ENCODE data around the gene ZCCHC17.

Gene ZCCHC17

DNA sequence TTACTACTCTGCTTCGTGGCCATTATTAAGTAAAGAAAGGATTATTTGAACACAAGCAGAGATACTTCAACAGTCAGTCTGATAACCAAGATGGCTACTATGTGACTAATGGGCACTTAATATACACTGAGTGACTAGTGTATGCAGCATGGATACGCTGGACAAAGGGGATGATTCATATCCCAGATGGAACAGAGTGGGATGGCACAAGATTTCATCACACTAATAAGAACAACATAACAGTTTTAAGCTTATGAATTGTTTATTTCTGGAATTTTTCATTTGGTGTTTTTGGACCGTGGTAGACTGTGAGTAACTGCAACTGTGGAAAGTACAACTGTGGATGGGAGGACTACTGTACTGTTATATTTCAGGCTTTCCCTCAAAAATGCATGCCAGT is 9.4 kb downstream of the ZCCHC17 start:
- no peak for DNase-seq

GRCh38 chr1:31308036-31308435 is 11.2 kb downstream of the ZCCHC17 start:
- no peak for DNase-seq

- DNase-seq, result no peak
These were observed 13.4 kb downstream of the ZCCHC17 start for GRCh38 chr1:31310198-31310597.

DNA sequence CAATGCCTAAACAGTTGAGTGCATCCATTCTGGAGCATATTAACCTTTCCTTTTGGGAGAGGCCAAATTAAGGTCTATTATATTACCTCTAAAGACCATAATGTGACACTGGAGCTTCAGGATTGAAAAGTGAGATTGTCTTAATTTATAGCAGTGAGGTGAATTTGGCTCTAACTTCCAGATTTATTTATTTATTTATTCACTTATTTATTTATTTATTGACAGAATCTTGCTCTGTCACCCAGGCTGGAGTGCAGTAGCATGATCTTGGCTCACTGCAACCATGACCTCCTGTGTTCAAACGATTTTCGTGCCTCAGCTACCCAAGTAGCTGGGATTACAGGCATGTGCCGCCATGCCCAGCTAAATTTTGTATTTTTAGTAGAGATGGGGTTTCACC is 19.1 kb downstream of the ZCCHC17 start:
- peak in 1 of 3 experiments; percentile 40 for DNase-seq

GRCh38 chr1:31318146-31318545 is 21.3 kb downstream of the ZCCHC17 start:
- no peak for DNase-seq

GRCh38 chr1:31324093-31324492 is 27.3 kb downstream of the ZCCHC17 start:
- DNase-seq, result no peak

DNA sequence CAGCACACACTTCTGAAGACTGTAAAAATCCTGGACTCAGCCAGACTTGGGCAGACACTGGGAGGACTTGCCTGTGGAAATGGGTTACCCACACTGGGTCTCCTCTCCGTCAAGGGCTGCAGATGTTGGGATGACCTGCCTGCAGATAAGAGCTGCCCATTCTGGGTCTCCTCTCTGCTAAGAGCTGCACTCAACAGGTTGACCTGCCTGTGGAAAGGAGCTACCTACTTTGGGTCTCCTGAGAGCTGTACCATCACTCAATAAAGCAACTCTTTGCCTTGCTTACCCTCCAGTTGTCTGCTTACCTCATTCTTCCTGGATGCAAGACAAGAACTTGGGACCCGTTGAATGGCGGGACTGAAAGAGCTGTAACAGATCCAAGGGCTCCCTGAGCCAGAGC is 28.2 kb downstream of the ZCCHC17 start:
- no peak for DNase-seq

DNA sequence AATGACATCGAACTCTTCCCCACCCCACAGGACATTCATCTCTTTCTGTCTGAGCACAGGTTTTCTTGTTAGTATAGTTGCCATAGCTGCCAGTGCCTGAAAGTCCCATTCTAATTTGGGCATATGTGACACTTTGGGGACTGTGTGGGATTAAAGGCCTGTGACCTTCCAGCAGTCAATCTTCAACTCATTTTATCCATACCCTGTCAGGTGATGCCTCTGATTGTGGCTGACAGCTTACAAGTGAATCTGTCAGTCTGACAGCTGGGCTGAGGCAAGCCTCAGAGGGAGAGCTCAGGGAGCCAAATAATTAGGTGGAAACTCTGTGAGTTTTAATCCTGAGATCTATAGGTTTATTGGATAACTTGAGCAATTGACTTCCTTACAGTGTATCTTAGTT is 29.6 kb downstream of the ZCCHC17 start:
- peak in 1 of 3 experiments; percentile 5 for DNase-seq

GRCh38 chr1:31327381-31327780 is 30.5 kb downstream of the ZCCHC17 start:
- no peak for DNase-seq

- DNase-seq, result peak; percentile 8 to 75 (median 31)
These were observed 38.2 kb downstream of the ZCCHC17 start for GRCh38 chr1:31335007-31335406.

DNA sequence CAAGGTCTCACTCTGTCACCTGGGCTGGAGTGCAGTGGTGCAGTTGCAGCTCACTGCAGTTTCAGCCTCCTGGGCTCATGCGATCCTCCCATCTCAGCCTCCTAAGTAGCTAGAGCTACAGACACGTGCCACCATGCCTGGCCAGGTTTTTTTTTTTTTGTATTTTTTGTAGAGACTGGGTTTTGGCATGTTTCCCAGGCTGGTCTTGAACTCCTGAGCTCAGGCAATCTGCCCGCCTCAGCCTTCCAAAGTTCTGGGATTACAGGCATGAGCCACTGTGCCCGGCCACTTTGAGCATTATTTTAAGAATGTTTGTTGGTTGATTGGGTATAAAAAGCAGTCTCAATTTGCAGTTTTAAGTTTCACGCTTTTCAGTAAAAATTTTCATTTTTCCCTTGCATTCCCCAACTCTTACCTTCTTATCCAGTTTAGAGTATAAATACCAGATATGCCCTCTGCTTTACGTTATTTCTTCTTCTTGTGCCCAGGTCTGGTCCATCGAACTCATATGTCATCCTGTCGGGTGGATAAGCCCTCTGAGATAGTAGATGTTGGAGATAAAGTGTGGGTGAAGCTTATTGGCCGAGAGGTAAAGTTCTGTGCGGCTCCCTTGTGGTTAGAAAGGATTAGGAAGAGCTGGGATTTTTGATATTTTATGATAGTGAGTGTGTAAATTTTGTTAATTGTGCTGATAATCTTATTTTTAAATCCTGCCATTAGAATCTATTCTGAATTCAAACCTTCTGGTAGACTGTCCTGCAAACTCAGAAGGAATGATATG is 40.0 kb downstream of the ZCCHC17 start:
- DNase-seq, result no peak

DNA sequence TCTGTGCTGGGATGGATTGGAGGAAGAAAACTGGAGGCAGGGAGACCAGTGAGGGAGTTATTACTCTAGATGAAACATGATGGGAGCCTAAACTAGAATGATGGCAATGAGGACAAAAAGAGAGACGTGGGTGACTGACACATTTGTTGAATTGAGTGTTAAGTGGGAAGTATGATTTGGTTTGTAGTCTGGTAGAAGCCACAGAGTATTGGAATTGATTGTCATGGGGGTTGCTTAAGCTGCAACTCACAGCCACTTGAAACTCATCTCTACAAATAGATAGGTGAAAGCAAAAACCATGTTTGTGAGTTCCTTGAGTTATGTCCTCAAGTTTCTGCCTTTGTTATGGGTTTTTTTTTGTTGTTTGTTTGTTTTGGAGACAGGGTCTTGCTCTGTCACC is 47.7 kb downstream of the ZCCHC17 start:
- DNase-seq, result no peak

- DNase-seq, result no peak
These were observed 48.8 kb downstream of the ZCCHC17 start for GRCh38 chr1:31345635-31346034.

- no peak for DNase-seq
These were observed 50.0 kb downstream of the ZCCHC17 start for GRCh38 chr1:31346785-31347184.

GRCh38 chr1:31348449-31348848 is 51.6 kb downstream of the ZCCHC17 start:
- DNase-seq, result no peak

- no peak for DNase-seq
These were observed 57.5 kb downstream of the ZCCHC17 start for GRCh38 chr1:31354283-31354682.

GRCh38 chr1:31356427-31356826 is 59.6 kb downstream of the ZCCHC17 start:
- no peak for DNase-seq

GRCh38 chr1:31361607-31362006 is 64.8 kb downstream of the ZCCHC17 start:
- no peak for DNase-seq

- no peak for DNase-seq
These were observed 65.2 kb downstream of the ZCCHC17 start for GRCh38 chr1:31362032-31362431.

GRCh38 chr1:31364561-31365250 is 67.9 kb downstream of the ZCCHC17 start:
- DNase-seq, result no peak

DNA sequence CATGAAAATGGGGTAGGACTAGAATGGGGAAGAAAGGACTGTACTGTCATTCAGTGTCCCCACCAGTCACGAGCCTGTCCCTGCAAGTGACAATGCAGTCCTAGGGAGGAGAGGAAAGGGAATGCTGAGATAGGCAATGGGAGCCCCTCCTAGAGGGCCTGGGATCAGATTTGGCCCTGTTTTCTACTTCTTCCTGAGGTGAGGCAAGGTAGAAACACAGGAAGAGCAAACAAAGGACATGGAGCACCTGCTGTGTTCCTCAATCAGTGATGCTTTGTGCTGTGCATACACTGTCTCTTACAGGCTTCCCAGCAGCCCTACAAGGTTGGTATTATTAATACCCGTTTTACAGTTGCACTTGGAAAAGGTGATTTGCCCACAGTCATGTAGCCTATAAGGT is 70.0 kb downstream of the ZCCHC17 start:
- peak in 2 of 3 experiments; percentile 19 to 65 for DNase-seq

DNA sequence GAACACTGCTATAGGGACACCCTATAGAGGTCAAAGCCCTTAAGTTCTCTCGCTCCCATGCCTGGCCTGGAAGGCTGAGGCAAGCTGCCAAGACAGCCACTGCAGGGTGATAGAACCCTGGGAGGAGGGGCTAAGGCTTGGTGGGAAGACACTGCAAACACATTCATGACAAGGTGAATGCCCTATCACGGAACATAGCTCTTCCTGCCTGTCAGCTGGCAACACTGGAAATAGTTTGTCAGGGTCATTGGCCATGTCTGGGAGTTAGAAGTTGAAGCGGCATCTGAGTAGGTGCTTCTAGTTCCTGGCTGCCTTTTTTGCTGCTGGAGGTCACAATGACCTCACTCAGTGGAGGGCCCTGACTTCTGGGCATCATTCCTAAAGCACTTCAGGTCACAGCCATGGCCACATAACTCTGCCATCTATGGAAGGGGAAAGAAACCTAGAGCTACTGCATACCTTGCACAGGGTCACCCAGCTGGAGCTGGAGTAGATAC is 71.8 kb downstream of the ZCCHC17 start:
- no peak for DNase-seq

- DNase-seq, result no peak
These were observed 73.2 kb downstream of the ZCCHC17 start for GRCh38 chr1:31370021-31370420.

- DNase-seq, result no peak
These were observed 73.7 kb downstream of the ZCCHC17 start for GRCh38 chr1:31370565-31370964.
